GM19240 (cell line): ENCODE results near the gene ZFR2.

Source experiments
- DNase-seq: peaks from one replicate; pipeline ENCODE4 v3.0.0; 2011; ENCODE audit warnings: low spot score; ENCODE audit not compliant: insufficient read length

Gene ZFR2

DNA sequence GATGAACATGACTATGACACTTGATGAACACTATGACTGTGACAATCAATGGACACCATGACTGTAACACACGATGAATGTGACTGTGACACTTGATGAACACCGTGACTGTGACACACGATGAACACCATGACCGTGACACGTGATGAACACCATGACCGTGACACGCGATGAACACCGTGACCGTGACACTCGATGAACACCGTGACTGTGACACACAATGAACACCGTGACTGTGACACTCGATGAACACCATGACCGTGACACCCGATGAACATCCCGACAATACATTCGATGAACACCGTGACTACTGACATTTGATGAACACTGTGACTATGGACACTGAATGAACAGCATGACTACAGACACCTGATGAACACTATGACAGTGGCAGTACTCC lies 30.9 kb downstream of the ZFR2 start:
- DNase-seq: no peak

DNA sequence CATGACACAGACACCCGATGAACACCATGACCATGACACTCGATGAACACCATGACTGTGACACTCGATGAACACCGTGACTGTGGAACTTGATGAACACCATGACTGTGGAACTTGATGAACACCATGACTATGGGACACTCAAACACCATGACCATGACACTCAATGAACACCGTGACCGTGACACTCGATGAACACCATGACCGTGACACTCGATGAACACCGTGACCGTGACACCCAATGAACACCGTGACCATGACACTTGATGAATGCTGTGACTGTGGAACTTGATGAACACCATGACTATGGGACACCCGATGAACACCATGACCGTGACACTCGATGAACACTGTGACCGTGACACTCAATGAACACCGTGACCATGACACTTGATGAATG lies 31.5 kb downstream of the ZFR2 start:
- DNase-seq: no peak

DNA sequence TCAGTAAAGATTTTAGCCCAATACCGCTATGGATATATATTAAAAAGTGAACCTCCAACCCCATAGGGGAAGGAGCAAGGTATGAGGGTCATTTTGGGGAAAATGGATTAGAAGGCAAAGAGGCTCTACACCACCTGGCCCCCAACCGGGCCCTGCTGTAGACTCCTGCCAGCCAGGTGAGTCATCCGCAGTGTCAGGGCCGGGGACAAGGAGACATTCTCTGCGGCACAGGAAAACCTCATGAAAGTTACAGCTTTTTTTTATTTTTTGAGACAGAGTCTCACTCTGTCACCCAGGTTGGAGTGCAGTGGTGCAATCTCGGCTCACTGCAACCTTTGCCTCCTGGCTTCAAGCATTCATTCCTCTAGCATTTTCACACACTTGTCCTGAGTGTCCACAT lies 32.0 kb downstream of the ZFR2 start:
- DNase-seq: no peak

DNA sequence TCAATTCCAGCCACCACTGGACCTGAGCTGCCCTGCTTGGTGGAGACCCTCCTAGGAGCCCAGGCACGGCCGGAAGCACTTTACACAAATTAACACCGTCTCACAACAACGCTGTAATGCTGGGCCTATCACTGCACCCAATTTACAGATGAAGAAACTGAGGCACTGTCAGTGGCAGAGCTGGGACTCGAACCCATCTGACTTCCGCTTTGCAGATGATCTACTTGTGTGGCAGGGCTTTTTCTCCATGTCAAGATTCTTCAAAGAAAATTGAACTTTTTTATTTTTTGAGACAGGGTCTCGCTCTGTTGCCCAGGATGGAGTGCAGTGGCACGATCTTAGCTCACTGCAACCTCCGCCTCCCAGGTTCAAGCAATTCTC lies 33.8 kb downstream of the ZFR2 start:
- DNase-seq: no peak

DNA sequence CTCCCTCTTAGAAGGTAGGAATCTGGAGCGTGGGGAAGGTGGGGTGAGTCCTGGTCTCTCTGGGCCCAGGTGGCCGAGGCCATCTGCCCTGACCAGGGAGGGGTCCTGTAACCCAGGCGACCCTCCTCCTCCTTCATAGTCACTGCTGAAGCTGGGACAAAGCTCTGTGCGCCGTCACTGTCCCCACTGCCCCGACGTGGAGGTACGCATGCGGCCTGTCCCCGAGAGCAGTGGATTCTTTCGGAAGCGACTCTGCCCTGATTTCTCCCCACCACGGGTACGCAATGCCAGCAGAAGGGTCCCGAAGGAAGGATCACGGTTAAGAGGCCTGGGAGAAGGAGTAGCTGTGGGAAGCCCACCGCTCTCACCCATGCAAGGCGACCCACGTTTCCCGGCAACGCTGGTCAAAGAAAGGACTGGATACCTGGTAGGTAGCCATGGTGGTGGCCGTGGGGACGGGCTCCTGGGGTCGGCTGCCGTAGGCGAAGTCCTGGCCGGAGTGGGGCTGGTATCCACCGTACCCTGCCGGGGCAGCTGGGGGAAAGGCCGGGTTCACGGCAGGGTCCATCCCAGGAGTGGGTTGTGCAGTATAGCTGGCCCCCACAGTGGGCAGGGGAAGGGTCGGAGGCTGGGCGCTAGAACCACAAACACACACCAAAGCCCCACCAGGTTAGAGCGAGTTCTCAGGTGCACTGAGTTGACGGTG lies 34.3 kb downstream of the ZFR2 start:
- DNase-seq: no peak

DNA sequence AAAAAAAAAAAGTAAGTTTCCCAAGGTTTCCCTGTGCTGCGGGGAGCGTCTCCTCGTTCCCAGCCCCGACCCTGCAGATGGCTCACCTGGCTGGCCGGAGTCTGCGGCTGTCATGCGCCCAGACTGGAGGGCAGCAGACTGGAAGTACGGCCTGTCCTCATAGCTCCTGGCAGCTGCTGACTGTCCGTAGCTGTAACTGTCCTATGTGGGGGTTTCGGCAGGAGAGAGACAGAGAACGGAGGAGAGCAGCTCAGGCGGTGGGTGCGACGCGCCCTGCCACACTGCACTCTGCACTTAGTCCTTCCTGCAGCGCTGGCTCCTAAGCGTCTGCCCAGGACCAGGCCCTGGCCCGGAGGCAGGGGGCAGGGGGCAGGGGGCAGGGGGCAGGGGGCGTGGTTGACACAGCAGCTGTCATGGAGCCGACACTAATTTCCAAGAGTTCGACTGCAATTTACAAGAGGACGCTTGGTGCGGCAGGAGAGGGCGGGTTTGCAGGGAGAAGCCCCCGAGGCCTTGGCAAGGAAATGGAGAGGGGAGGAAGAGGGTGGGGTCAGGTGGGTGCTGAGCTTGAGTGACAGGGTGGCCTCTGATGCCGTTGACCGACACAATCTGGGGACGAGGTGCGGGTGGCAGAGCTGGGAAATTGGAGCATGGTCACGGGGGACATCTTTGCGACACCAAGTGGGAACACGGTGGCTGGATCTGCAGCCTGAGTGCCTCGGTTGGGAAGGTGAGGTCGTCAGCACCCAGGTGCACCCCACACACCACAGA lies 35.1 kb downstream of the ZFR2 start:
- DNase-seq: no peak

DNA sequence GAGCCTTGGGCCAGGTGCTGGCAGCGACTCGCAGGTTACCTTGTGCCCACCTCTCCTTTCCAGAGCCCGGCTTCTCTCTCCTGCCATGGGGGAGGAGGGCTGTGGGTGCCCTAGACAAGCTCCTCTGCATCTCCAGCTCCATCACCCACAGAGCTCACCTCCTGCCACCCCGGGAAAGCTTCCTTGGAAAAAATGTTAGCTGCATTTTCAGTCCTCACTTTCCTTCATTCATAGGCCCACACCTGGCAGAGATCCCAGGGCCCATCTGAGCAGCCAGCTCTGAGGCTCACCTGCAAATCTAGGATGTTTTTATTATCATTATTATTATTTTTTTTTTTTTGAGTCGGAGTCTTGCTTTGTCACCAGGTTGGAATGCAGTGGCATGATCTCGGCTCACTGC lies 36.8 kb downstream of the ZFR2 start:
- DNase-seq: no peak

DNA sequence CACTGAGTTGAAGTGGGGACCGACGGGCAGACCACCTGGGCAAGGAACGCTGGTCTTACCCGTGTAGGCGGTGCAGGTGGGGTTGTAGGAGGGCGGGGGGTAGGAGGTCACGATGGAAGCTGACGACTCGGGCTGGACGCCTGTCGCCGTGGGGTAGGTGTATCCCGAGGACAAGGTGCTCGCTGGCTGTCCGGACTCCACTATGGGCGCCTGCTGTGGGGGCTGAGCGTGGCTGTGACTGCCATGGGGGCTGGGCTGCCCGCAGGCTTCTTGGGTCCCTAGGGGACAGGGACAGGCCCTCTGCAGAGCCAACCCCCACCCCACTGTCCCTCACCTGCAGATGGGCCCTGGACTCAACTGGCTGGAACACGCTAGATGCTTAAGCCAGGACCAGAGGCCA lies 37.2 kb downstream of the ZFR2 start:
- no peak for DNase-seq

DNA sequence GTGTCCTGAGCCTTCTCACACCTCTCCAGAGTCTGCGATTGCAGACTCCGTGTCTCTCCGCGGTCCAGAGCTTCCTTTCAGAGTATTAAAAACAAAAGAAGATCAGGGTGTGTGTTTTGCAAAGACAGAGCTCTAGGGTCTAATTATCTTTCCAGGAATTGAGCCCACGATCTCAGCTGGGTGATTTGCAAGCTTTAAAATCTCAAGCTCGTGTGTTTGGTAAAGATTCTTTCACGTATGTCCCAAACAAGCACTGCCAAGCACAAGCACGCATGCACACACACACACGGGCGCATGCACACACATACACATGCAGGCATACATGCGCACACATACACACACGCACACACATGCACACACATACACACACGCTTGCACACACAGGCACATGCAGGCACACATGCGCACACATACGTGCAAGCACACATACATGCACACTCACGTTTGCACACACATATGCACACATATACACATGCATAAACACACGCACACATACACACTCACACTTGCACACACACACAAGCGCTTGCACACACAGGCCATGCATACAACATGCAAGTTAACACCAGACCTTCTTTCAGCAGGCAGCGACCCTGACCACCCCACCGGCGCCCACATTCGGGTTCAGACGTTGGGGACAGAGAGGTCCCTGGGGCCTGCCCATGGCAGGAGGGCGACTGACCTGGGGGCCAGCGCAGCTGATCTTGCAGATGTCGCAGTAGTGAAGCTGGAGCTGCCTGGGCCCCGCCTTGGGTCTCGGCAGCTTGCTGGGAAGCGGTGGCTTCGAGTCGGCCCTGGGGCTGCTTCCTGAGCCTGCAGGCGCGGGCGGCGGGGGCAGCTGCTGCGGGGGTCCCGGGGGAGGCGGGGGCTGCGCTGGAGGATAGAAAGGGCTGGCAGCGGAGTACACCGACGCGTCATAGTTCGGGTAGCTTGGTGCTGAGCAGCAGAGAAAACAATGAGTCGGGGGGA lies 37.9 kb downstream of the ZFR2 start:
- DNase-seq: no peak

DNA sequence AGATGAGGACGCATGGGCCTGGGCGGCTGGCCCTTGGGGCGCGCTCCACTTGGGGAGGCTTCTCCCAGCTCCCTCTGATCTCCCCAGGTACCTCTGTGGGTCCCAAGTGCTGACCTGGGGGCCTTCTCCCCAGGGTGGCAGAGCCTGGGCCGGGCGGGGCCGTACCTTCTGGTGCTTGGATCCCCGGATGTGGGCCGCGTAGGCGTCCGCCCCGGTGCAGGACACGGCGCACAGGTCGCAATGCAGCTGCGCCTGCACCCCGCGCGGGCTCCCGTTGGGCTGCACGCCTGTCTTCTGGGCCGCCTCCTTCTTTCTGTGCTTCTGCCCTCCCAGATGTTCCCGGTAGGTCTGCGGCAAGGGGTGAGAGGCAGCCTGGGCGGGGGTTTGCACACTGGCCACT lies 41.5 kb downstream of the ZFR2 start:
- DNase-seq: no peak

DNA sequence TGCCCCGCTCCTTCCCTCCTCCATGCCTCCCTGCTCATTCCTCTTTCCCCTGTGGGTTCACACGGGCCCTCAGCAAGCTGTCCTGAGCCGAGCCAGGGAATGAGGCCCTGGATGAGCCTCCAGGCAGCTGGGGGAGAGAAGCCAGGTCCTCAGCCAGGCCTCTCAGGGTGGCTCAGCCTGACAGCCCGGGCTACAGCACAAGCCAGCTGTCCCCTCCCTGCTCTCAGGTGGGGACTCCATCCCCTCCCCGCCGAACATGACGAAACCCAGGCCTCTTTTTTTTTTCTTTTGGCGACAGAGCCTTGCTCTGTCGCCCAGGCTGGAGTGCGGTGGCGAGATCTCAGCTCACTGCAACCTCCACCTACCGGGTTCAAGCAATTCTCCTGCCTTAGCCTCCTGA lies 42.7 kb downstream of the ZFR2 start:
- no peak for DNase-seq

DNA sequence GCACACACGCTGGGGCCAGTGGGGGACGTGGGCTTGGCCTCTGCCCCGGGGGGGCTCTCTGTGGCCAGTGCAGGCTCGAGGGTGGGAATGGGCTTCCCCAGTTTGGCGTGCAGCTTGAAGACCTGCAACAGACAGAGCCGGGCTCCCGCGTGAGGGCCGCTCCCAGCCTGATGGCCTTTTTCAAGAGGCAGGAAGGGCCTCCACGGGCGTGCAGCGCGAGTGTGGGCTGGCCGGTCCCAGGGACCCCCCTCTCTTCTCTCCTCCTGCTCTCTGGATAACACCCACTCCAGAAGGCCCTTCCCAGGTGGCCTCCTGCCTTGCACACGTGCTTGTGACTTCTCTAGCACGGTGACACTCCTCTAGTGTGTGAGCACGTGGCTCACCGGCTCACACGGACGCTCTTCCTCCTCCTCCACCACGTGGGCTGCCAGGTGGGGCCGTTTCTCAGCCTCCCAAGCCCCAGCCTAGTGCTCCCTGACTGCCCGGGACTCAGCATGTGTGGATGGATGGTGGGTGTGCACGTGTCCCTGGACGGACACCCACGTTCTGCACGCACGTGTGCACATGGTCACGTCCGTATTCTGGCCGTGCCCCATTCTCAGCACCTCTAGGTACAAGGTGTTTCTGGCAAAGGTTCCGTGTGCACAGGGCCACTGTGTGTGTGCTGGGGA lies 43.4 kb downstream of the ZFR2 start:
- DNase-seq: no peak

DNA sequence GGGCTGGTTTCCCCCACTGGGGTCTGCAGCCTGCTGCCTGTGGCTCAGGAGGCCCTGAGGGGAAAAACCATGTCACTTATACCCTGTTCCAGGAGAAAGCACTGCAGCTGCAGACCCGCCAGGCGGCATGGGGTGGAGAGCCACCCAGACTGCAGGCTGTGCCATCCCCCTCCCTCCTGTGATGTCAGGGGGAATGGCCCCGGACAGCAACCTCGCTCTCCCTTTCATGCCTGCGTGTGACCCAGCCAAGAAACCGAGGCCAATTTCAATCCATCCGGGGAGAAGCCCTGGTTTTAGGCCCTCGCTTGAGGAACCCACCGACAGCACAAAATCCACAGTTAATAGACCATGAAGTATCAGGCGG lies 45.5 kb downstream of the ZFR2 start:
- no peak for DNase-seq

DNA sequence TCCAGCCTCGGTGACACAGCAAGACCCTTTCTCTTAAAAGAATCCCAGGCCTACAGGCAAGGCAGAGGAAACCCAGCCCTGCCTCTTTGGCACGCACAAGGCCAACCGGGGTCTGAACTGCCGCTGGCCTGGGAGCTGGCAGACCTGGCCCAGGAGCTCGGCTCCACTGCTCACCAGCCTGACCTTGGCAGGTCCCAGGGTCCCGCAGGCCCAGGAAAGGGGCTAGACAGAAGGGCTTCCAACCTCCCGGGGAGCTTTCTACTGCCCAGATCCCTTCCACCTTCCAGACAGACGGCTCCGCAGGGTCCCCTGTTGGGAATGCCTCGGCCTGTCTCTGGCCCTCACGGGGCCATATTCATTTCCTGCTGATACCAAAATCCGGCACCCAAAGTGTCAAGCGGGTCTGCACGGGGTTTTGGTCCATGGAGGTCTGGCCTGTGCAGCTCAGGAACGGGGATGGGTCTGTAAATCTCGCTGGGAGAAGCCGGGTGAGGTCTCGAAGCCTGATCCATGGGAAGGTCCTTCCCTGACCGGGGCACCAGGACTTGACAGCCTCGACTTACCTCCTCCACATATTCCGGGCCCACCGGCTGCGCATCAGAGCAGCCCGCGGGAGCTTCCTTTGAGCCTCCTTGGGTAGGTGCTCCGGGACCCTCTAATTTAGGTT lies 46.0 kb downstream of the ZFR2 start:
- DNase-seq: no peak

DNA sequence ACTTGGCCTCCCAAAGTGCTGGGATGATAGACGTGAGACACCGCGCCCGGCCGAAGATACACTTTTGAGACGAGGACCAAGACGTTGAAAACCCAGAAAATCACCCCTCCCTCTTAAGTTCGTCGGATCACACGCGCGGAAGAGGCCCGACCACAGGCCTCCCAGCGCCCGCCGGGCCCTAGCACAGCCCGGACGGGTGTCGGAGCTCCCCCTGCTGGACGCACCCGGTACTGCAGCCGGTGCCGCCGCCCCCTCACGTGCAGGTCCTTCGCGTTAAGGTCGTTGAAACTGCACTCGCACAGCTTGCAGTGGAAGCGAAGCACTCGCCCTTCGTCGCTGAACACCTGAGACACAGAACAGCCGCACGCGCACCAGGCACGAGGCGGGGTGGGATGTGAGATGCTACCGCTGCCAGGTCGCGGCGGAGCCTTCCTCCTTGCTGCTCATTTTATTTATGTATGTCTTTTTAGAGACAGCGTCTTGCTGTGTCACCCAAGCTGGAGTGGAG lies 46.9 kb downstream of the ZFR2 start:
- peak; percentile 77 for DNase-seq

DNA sequence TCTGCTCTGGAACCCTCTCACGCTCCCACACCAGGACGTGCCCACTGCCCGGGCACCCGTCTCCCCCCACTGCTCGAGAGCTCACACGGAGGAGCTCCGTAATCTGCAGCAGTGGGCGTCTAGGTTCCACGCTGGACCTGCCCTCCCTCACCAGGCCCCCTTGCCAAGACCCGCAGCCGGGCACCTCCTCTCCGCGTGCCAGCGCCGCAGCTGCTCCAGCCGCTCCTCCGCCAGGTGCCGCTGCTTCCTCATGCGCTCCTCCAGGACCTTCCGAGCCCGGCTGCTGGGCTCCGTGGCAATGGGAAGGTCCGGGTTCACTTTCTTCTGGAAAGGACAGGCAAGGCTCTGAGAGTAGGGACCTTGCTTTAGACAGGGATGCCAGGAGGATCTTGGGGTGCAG lies 47.7 kb downstream of the ZFR2 start:
- no peak for DNase-seq

DNA sequence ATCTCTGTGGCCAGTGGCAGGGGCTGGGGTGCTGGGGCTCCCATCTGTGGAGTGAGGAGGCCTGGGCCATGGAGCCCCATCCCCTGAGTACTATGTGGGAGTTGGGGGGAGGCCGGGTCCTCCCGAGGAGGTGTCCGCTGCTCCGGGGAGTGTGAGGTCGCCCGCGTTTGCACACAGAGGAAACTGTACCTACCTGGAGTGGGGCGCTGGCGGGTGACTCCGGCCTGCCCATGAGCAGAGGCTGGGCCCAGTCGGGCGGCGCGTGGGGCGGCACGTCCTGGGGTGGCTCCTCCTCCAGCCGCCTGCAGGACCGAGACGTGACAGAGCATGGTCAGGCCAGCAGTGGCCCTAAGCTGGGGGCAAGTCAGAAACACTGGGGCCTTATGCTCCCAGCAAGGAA lies 48.8 kb downstream of the ZFR2 start:
- no peak for DNase-seq

DNA sequence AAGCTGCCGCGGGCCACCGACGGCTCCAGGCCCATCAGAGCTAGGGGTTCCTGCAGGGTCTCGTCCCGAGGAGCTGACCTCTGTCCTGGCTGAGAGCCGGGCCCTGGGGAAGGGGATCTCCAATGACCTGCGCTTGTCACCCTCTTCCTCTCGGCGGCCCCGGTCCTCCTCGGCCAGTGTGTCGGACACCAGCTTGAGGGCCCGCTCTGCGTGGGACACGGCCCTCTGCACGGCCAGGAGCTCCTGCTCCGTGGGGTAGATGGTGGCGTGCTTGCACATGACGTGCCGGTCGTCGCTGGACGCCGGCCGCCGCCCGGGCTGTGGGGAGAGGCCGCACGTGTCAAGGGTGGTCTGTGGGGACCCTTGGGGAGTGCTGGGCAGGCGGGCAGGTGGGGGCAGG lies 49.9 kb downstream of the ZFR2 start:
- DNase-seq: no peak

DNA sequence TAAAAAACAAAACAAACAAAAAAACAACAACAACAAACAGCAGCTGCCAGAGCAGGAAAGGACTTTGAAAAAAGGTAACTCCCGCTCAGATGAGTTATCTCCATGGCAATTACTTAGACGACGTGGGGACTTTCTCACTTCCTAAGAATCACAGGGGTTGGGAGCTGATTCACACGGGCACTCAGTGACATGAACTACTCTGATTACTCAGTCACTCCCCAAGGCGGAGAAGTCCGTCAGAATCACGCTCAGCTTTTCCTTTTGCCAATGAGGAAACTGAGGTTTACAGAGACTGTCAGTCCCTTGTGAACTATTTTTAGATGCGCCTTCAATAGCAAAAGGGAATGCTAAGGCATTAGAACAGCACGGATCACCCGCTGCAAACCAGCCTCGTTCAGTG lies 50.4 kb downstream of the ZFR2 start:
- no peak for DNase-seq

DNA sequence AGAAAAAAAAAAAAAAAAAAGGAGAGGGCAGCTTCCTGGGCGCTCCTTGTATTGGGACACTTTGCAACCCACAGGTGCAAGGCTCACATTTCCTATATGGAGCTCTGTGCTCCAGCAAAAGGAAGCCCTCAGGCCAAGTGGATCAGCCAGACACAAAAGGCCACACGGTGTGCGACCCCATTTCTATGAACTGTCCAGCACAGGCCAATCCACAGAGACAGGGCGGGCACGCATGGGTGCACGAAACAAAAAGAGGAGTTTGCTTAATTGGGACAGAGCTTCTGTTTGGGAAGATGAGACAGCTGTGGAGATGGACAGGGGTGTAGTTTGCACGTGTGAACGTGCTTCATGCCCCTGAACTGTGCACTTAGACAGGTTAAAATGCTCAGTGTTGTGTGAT lies 51.1 kb downstream of the ZFR2 start:
- DNase-seq: no peak
